Neural progenitor cell (in vitro differentiated cells): ENCODE data around the gene PREPL.

Source experiments
- EZH2phosphoT487 ChIP-seq: fragments of 200-600 bp; sonication (generic); IDR thresholded peaks from 2 replicates; pipeline ENCODE4 v1.6.1; 2017; ENCODE audit warnings: antibody characterized with exemption
- TF ChIP-seq, protein P1 (sequence below): fragments of 200-600 bp; sonication (generic); IDR thresholded peaks from 2 replicates; pipeline ENCODE4 v1.5.1; 2017; ENCODE audit warnings: antibody characterized with exemption, mild to moderate bottlenecking

DNA sequence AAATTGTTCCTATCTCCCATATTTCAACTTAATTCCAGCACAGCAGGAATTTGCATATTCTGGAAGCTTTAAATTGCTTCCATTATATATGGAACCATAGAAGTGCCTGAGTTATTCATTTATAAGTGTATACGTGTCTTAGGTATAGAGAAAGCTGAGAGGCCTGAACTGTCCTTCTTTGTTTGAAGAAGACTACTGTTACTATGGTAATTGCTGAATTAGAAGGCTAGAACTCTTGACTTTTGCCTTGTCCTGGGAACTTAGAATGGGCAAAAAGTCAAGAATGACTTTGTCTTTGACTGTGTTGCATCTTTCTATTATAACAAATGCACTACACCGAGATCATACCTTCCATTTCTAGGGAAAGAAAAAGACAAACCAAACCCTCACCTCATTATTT, 16.2 kb upstream of the PREPL start:
- no peak for TF ChIP-seq EZH2phosphoT487
- TF ChIP-seq, protein P1, sequence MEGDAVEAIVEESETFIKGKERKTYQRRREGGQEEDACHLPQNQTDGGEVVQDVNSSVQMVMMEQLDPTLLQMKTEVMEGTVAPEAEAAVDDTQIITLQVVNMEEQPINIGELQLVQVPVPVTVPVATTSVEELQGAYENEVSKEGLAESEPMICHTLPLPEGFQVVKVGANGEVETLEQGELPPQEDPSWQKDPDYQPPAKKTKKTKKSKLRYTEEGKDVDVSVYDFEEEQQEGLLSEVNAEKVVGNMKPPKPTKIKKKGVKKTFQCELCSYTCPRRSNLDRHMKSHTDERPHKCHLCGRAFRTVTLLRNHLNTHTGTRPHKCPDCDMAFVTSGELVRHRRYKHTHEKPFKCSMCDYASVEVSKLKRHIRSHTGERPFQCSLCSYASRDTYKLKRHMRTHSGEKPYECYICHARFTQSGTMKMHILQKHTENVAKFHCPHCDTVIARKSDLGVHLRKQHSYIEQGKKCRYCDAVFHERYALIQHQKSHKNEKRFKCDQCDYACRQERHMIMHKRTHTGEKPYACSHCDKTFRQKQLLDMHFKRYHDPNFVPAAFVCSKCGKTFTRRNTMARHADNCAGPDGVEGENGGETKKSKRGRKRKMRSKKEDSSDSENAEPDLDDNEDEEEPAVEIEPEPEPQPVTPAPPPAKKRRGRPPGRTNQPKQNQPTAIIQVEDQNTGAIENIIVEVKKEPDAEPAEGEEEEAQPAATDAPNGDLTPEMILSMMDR: no peak
